NB4 (cell line): ENCODE data around the gene U2AF2.

Source experiments
- CTCF ChIP-seq: IDR thresholded peaks from one replicate; pipeline ENCODE4 v1.5.1; 2012; ENCODE audit warnings: low read depth, low read length
- MAX ChIP-seq: IDR thresholded peaks from 2 replicates; pipeline ENCODE4 v1.6.1; 2011; ENCODE audit warnings: low read depth, low read length
- POLR2A ChIP-seq: IDR thresholded peaks from 2 replicates; pipeline ENCODE4 v1.6.1; 2011; ENCODE audit warnings: mild to moderate bottlenecking; ENCODE audit not compliant: insufficient read length; ENCODE audit errors: extremely low read depth

- TF ChIP-seq POLR2A (no peak), MAX (no peak), CTCF (no peak)
Measured at GRCh38 chr19:55678121-55678671, 23.4 kb downstream of the U2AF2 start.
